Epithelial cell of esophagus (primary cell): ENCODE measurements around the gene OR2AT4.
"Not testable (repeated sequence)": the region's sequence is repeated elsewhere in the genome, so short reads cannot be mapped to it uniquely, and the experiment has no call there.

Experiments
- DNase-seq: peaks from one replicate; pipeline ENCODE4 v3.0.0; 2010; ENCODE audit warnings: low read depth
- H3K4me3 ChIP-seq: 2 replicates; pipeline ENCODE4 v1.5.1; 2011; ENCODE audit warnings: mild to moderate bottlenecking, low read length, control low read depth
- CTCF ChIP-seq: IDR thresholded peaks from 2 replicates; pipeline ENCODE4 v1.5.1; 2011; ENCODE audit warnings: low read depth, mild to moderate bottlenecking, low read length, control low read depth, inconsistent platforms; ENCODE audit not compliant: insufficient read depth; ENCODE audit errors: missing control alignments

The OR2AT4 gene

DNA sequence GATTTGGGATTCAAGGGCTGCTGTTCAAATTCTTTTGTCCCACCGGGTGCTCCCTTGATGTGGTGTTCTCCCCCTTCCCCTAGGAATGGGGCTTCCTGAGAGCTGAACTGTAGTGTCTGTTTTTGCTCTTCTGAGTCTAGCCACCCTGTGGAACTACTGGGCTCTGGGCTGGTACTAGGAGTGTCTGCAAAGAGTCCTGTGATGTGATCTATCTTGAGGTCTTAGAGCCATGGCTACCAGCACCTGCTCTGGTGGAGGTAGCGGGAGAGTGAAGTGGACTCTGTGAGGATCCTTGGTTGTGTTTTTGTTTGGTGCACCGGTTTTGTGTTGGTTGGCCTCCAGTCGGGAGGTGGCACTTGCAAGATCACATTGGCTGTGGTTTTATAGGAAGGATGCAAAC lies 46.2 kb downstream of the OR2AT4 start:
- TF ChIP-seq CTCF: no peak
- no peak for DNase-seq
- no peak overlapping the region for H3K4me3 ChIP-seq

DNA sequence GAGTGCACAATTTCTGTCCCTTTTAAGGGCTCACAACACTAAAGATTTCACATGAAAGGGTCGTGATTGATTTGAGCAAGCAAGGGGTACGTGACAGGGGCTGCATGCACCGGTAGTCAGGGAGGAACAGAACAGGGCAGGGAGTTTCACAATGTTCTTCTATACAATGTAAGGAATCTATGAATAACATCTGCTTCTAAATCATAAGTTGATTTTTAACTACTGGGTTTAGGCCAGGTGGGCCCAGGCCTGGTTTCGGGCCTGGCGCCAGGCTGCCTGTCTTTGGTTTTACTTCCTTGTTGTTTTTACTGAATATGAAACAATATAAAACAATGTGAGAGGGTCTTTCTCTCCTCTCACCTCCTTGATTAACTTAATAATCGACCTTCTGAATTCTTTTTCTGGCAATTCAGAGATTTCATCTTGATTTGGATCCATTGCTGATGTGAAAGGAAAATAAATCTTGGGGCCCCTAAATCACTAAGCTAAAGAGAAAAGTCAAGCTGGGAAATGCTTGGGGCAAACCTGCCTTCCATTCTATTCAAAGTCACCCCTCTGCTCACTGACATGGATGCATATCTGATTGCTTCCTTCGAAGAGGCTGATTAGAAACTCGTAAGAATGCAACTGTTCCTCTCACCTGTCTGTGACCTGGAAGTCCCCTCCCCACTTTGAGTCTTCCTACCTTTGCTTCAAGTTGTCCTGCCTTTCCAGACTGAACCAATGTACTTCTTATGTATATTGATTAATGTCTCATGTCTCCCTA lies 47.0 kb downstream of the OR2AT4 start:
- not testable (repeated sequence) for DNase-seq, H3K4me3 ChIP-seq

DNA sequence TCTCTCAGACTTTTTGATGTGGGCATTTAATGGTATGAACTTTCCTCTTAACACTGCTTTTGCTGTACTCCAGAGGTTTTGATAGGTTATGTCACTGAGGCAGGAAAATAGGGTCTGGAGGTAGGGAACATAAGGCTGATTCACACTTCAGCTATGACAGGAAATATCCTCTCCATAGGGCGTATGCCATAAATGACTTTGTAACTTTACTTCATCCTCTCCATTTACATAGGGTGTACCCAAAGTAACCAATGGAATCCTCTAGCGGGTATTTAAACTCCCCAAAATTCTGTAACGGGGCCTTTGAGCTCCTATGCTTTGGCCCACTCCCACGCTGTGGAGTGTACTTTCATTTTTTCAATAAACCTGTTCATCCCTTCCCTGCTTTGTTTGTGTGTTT lies 49.5 kb downstream of the OR2AT4 start:
- DNase-seq: no peak
- H3K4me3 ChIP-seq: no peak overlapping the region
- no peak for TF ChIP-seq CTCF

DNA sequence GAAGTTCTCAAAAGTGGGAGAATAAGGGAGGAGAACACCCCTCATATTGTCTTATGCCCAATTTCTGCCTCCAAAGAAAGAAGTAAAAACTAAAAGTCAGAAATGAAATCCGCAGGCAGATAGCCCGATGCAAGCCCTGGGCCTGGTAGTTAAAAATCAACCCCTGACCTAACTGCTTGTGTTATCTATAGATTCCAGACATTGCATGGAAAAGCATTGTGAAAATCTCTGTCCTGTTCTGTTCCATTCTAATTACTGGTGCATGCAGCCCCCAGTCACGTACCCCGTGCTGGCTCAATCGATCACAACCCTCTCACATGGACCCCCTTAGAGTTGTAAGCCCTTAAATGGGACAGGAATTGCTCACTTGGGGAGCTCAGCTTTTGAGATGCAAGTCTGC lies 50.0 kb downstream of the OR2AT4 start:
- H3K4me3 ChIP-seq, DNase-seq: not testable (repeated sequence)

DNA sequence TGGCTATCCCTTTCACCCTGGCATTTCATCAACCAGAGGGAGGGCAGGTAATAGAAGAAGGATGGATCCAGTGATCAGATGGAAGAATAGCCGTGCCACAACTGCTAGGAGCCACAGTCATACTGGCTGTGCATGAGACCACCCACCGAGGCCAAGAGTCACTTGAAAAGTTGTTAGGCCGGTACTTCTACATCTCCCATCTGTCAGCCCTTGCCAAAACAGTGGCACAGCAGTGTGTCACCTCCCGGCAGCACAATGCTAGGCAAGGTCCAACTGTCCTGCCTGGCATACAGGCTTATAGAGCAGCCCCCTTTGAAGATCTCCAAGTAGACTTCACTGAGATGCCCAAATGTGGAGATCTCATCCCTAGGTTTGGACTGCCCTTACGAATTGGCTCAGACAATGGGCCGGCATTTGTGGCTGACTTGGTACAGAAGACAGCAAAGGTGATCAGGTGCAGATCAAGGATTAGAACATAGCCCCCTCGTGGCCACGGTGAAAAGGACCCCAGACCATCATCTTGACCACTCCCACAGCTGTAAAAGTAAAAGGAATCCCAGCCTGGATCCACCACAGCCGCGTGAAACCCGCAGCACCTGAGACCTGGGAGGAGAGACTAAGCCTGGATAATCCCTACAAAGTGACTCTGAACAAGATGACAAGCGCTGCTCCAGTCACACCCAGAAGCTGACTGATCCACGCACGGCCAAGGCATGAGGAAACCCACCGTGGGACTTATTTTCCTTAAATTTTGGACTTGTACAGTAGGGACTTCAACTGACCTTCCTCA lies 52.1 kb downstream of the OR2AT4 start:
- not testable (repeated sequence) for H3K4me3 ChIP-seq, DNase-seq

DNA sequence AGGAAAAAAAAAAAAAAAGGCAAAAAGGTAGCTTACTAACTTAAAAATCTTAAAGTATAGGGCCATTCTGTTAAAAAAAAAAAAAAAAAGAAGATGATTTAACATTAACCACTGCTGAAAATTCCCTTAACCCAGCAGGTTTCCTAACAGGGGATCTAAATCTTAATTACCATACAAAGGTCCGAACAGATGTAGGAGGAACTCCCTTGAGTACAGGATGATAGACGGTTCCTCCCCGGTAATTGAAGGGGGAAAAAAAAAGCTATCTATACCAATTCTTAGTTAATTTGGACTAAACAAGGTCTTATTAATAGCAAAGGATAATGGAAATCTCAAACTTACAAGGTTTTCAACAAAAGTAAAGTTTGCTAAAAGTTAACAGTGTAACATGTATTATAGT lies 54.9 kb downstream of the OR2AT4 start:
- H3K4me3 ChIP-seq, DNase-seq: not testable (repeated sequence)

DNA sequence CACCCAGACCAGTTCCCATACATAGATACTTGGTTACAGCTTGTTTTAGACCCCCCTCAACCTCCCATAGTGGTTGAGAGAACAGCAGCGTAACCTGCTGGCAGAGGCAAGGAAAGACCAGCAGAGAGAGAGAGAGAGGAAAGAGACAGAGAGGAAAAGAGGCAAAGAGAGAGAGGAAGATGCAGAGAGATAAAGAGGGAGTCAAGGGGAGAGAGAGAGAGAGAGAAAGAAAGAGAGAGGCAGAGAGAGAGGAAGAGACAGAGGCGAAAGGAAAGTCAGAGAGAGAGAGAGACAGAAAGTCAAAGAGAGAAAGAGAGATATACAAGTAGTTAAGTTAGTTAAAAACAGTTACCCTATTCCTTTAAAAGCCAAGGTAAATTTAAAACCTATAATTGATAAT lies 55.4 kb downstream of the OR2AT4 start:
- TF ChIP-seq CTCF: no peak
- H3K4me3 ChIP-seq: no peak overlapping the region
- DNase-seq: no peak

DNA sequence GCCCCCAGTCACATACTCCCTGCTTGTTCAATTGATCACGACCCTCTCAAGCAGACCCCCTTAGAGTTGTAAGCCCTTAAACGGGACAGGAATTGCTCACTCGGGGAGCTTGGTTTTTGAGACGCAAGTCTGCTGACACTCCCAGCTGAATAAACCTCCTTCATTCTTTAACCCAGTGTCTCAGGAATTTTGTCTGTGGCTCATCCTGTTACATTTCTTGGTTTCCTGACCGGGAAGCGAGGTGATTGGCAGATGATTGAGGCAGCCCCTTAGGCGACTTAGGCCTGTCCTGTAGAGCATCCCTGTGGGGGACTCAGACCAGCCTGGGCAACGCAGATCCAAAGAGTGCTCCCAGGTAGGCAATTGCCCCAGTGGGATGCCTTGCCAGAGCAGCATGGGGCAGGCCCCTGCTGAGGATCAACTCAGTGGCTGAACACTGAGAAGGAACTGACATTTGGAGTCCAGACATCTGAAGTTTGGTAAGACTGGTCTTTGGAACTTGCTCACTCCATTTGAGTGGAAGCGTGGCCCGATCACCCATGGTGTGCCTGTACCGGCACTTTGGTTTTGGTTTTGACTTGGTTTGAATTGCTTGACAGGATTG lies 56.4 kb downstream of the OR2AT4 start:
- no peak overlapping the region for H3K4me3 ChIP-seq
- no peak for DNase-seq
- TF ChIP-seq CTCF: no peak
